Measurements from ENCODE around the gene FBXL7.

The FBXL7 gene

GRCh38 chr5:15946026-15946425 is 446.0 kb downstream of the FBXL7 start:
- TF ChIP-seq ESRRG (CRISPR knock-in tag; IDR thresholded peaks at IDR 0.05) (no peak), BACH2 (CRISPR knock-in tag; IDR thresholded peaks at IDR 0.05; ENCODE audit: borderline replicate concordance) (no peak), TCF4 (CRISPR knock-in tag; IDR thresholded peaks at IDR 0.05; ENCODE audit: borderline replicate concordance) (no peak), CSDC2 (CRISPR knock-in tag; IDR thresholded peaks at IDR 0.05) (no peak), TOX (CRISPR knock-in tag; IDR thresholded peaks at IDR 0.05; ENCODE audit: borderline replicate concordance) (no peak), GLIS3 (CRISPR knock-in tag; IDR thresholded peaks at IDR 0.05) (no peak), CREB5 (CRISPR knock-in tag; IDR thresholded peaks at IDR 0.05; ENCODE audit: low read depth) (no peak), ZC3H10 (CRISPR knock-in tag; IDR thresholded peaks at IDR 0.05) (no peak), ISL1 (CRISPR knock-in tag; IDR thresholded peaks at IDR 0.05) (no peak), CSRNP3 (CRISPR knock-in tag; IDR thresholded peaks at IDR 0.05) (no peak), TSHZ2 (CRISPR knock-in tag; IDR thresholded peaks at IDR 0.05) (no peak), RARB (CRISPR knock-in tag; IDR thresholded peaks at IDR 0.05) (no peak), ZFP30 (CRISPR knock-in tag; IDR thresholded peaks at IDR 0.05) (no peak), PATZ1 (CRISPR knock-in tag; IDR thresholded peaks at IDR 0.05; ENCODE audit: borderline replicate concordance) (no peak), ZFP3 (CRISPR knock-in tag; IDR thresholded peaks at IDR 0.05) (no peak), ZNF70 (CRISPR knock-in tag; IDR thresholded peaks at IDR 0.05) (no peak), OSR1 (CRISPR knock-in tag; IDR thresholded peaks at IDR 0.05) (no peak), SNAI2 (CRISPR knock-in tag; IDR thresholded peaks at IDR 0.05) (no peak), ZNF565 (CRISPR knock-in tag; conservative IDR thresholded peaks at IDR 0.05; ENCODE audit: low read depth) (no peak), ZNF8 (CRISPR knock-in tag; IDR thresholded peaks at IDR 0.05) (no peak)
- no peak for ATAC-seq

- ATAC-seq = no peak
- TF ChIP-seq TSHZ2 (CRISPR knock-in tag; IDR thresholded peaks at IDR 0.05) (no peak), CSRNP3 (CRISPR knock-in tag; IDR thresholded peaks at IDR 0.05) (no peak), BACH2 (CRISPR knock-in tag; IDR thresholded peaks at IDR 0.05; ENCODE audit: borderline replicate concordance) (no peak), OSR1 (CRISPR knock-in tag; IDR thresholded peaks at IDR 0.05) (no peak), CSDC2 (CRISPR knock-in tag; IDR thresholded peaks at IDR 0.05) (no peak), ZNF70 (CRISPR knock-in tag; IDR thresholded peaks at IDR 0.05) (no peak), POU6F1 (CRISPR knock-in tag; IDR thresholded peaks at IDR 0.05; ENCODE audit: borderline replicate concordance, low read depth) (no peak), ZC3H10 (CRISPR knock-in tag; IDR thresholded peaks at IDR 0.05) (no peak), ZNF565 (CRISPR knock-in tag; conservative IDR thresholded peaks at IDR 0.05; ENCODE audit: low read depth) (no peak), SNAI2 (CRISPR knock-in tag; IDR thresholded peaks at IDR 0.05) (no peak), ZNF8 (CRISPR knock-in tag; IDR thresholded peaks at IDR 0.05) (no peak), ZFP3 (CRISPR knock-in tag; IDR thresholded peaks at IDR 0.05) (no peak), PATZ1 (CRISPR knock-in tag; IDR thresholded peaks at IDR 0.05; ENCODE audit: borderline replicate concordance) (no peak), ARNTL (CRISPR knock-in tag; IDR thresholded peaks at IDR 0.05; ENCODE audit: borderline replicate concordance, low read depth) (no peak), ISL1 (CRISPR knock-in tag; IDR thresholded peaks at IDR 0.05) (no peak)
Observed at GRCh38 chr5:15948190-15948589, 448.2 kb downstream of the FBXL7 start.
